GM18520 (cell line): ENCODE results near the gene VSTM1.

Experiments used
- ATAC-seq: cut with Tn5 transposase; IDR thresholded peaks from one replicate; pipeline ENCODE4 v1.9.1; 2021; ENCODE audit not compliant: unreplicated experiment

The VSTM1 gene

DNA sequence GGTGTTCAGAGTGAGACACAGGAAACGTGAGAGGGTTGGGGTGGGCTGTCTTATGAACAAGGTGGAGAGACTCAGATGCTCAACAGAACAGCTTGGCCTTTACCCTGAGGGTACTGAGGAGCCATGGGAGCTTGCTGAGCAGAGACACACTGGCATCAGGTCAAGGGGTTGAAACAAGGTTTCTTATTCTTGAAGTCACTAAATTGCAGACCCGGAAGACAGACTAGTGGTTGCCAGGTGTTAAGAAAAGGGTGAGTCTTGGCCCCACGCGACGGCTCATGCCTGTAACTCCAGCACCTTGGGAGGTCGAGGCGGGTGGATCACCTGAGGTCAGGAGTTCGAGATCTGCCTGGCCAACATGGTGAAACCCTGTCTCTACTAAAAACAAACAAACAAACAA lies 49.8 kb downstream of the VSTM1 start:
- ATAC-seq = no peak

- ATAC-seq = no peak
These were observed 52.0 kb downstream of the VSTM1 start for GRCh38 chr19:54011507-54012211.

DNA sequence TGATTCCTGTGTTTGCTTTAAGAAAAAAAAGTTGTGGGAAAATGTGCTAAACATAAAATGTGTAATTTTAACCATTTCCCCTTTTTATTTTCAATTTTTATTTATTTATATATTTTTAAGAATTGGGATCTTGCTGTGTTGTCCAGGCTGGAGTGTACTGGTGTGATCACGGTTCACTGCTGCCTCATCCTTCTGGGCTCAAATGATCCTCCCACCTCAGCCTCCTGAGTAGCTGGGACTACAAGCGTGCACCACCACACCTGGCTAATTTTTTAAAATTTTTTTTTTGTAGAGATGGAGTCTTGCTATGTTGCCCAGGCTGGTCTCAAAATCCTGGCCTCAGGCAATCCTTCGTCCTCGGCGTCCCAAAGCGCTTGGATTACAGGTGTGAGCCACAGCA lies 53.2 kb downstream of the VSTM1 start:
- ATAC-seq = no peak

DNA sequence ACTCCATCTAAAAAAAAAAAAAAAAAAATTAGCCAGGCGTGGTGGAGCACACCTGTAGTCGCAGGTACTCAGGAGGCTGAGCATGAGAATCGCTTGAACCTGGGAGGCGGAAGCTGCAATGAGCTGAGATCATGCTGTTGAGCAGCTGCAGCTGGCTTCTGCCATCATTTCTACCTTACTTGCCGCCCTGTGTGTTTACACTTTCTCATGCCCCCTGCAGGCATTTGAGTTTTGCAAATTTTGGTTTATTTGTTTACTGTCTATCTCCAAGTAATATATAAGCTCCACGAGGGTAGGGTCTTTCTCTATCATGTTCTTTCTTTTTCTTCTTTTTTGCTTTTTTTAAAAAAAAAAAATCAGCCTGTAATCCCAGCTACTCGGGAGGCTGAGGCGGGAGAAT lies 54.3 kb downstream of the VSTM1 start:
- no peak for ATAC-seq

GRCh38 chr19:54002495-54003315 lies 61.0 kb downstream of the VSTM1 start:
- ATAC-seq = no peak

DNA sequence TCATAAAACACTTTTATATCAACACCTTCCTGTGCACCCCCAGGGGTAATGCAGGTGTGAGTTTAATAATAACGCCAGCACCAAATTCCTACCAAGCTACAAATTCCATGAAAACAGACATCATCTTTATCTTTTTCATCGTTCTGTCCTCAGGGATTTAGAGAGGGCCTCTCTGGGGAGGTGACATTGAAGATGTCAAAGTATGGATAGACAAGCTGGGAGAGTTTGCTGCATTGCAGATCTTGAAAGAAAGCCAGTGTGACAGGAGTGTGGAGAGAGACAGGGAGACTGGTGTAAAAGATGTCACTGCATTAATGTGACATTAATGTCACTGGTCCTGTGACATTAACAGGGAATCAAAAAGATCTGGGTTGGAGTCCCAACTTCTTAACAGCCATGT lies 62.2 kb downstream of the VSTM1 start:
- no peak for ATAC-seq

GRCh38 chr19:53999694-54000093 lies 64.0 kb downstream of the VSTM1 start:
- ATAC-seq = no peak

GRCh38 chr19:53998223-53998622 lies 65.5 kb downstream of the VSTM1 start:
- ATAC-seq = no peak

- no peak for ATAC-seq
These were observed 68.9 kb downstream of the VSTM1 start for GRCh38 chr19:53994811-53995210.

GRCh38 chr19:53993448-53993847 lies 70.2 kb downstream of the VSTM1 start:
- no peak for ATAC-seq

DNA sequence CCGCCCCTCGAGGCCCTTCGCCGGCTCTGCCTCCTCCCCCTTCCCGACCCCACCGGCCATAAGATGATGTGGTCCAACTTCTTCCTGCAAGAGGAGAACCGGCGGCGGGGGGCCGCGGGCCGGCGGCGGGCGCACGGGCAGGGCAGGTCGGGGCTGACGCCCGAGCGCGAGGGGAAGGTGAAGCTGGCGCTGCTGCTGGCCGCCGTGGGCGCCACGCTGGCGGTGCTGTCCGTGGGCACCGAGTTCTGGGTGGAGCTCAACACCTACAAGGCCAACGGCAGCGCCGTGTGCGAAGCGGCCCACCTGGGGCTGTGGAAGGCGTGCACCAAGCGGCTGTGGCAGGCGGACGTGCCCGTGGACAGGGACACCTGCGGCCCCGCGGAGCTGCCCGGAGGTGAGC lies 70.9 kb downstream of the VSTM1 start:
- ATAC-seq = no peak

- ATAC-seq = no peak
These were observed 71.5 kb downstream of the VSTM1 start for GRCh38 chr19:53992211-53992610.

DNA sequence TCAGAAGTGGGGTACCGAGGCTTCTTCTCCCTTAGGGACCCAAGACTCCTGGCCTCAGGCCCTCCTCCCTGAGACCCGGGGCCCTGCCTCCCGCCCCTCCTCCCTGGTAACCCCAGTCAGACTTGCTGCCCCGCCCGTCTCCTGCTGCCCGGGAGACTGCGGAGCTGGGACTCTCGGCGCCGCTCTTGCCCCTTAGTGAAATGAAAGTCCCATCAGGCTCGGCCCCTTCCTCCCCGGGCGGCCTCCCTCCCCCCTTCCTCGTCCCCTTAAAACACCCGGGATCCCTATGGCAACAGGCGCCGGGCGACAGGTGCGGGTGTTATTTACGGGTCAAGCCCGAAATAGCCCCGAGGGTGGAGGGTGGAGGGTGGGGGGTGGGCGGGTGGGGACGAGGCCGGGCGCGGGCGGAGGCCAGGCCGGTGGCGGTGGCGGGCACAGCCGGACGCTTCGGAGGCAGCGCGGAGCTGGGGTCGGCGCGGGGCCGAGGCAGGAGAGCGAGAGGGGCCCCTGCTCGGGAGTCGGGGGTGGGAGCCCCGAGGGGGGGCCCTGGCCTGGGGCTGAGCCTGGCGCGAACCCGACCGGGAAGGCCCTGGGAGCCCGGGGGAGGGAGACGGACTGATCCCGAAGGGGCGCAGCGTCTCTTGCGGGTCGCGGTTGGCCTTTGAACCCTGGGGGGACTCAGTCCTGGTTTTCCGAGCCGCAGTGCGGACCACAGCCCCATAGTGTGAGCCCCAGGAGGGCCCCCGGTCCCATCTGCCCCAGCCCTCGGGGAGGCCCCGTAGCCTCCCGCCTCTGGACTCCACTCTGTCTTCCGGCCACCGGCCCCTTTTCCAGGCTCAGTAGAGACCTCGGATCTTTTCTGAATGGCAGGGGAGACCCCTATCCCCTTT lies 72.2 kb downstream of the VSTM1 start, which contains the start of gene CACNG6:
TSS of gene CACNG6 (plus strand) at position 414 of the 890 bp plus-strand sequence. CDS start 1,241 bp downstream, outside the sequence.
- ATAC-seq = no peak
